MM.1S (cell line): ENCODE results near the gene MEGF10.

Source experiments
- DNase-seq: peaks from one replicate; pipeline ENCODE4 v3.0.0-alpha.2; 2015
- H2AFZ ChIP-seq: fragments of 300-600 bp; sonication (generic); 2 replicates; pipeline ENCODE4 v1.6.0; 2016; ENCODE audit warnings: antibody characterized with exemption, low read length
- H3F3A ChIP-seq: fragments of 300-600 bp; sonication (generic); 2 replicates; pipeline ENCODE4 v1.6.1; 2016; ENCODE audit warnings: mild to moderate bottlenecking, antibody characterized with exemption, low read length, moderate library complexity, mixed read lengths; ENCODE audit not compliant: insufficient read depth
- H3K27ac ChIP-seq: fragments of 300-600 bp; sonication (generic); 2 replicates; pipeline ENCODE4 v1.5.1; 2016; ENCODE audit warnings: mild to moderate bottlenecking, low read length
- H3K27me3 ChIP-seq: fragments of 300-600 bp; sonication (generic); replicated peaks from 2 replicates; pipeline ENCODE4 v1.6.0; 2016; ENCODE audit warnings: low read length; ENCODE audit not compliant: insufficient read depth
- H3K36me3 ChIP-seq: fragments of 300-600 bp; sonication (generic); replicated peaks from 2 replicates; pipeline ENCODE4 v1.6.1; 2016; ENCODE audit warnings: mild to moderate bottlenecking, low read length, mixed read lengths; ENCODE audit not compliant: insufficient read depth
- H3K4me1 ChIP-seq: fragments of 300-600 bp; sonication (generic); 2 replicates; pipeline ENCODE4 v1.6.1; 2016; ENCODE audit warnings: low read length, mixed read lengths
- H3K4me2 ChIP-seq: fragments of 300-600 bp; sonication (generic); 2 replicates; pipeline ENCODE4 v1.6.0; 2016; ENCODE audit warnings: low read depth, low read length
- H3K4me3 ChIP-seq: fragments of 300-600 bp; sonication (generic); 2 replicates; pipeline ENCODE4 v1.5.1; 2016; ENCODE audit warnings: low read length, mixed read lengths
- H3K79me2 ChIP-seq: fragments of 300-600 bp; sonication (generic); 2 replicates; pipeline ENCODE4 v1.6.1; 2016; ENCODE audit warnings: mixed run types, low read length, mixed read lengths
- H3K9ac ChIP-seq: fragments of 300-600 bp; sonication (generic); 2 replicates; pipeline ENCODE4 v1.6.1; 2016; ENCODE audit warnings: low read length, mixed read lengths
- H3K9me2 ChIP-seq: fragments of 300-600 bp; sonication (generic); replicated peaks from 2 replicates; pipeline ENCODE4 v1.6.1; 2016; ENCODE audit warnings: mild to moderate bottlenecking, low read length, mixed read lengths; ENCODE audit not compliant: insufficient read depth
- H3K9me3 ChIP-seq: fragments of 300-600 bp; sonication (generic); replicated peaks from 2 replicates; pipeline ENCODE4 v1.6.1; 2016; ENCODE audit warnings: mild to moderate bottlenecking, low read length, mixed read lengths; ENCODE audit not compliant: insufficient read depth
- H4K20me1 ChIP-seq: fragments of 300-600 bp; sonication (generic); 2 replicates; pipeline ENCODE4 v1.6.1; 2016; ENCODE audit warnings: mild to moderate bottlenecking, low read length, moderate library complexity, mixed read lengths; ENCODE audit not compliant: insufficient read depth
- CTCF ChIP-seq: fragments of 300-600 bp; sonication (generic); IDR thresholded peaks from 2 replicates; pipeline ENCODE4 v1.5.1; 2016; ENCODE audit warnings: antibody characterized with exemption, low read length, mixed read lengths
- EZH2 ChIP-seq: fragments of 300-600 bp; sonication (generic); optimal IDR thresholded peaks from 2 replicates; pipeline ENCODE3; 2017; ENCODE audit warnings: low read depth, mild to moderate bottlenecking, antibody characterized with exemption, low read length, mixed read lengths
- EZH2phosphoT487 ChIP-seq: fragments of 300-600 bp; sonication (generic); IDR thresholded peaks from 2 replicates; pipeline ENCODE4 v1.6.1; 2018; ENCODE audit warnings: antibody characterized with exemption, low read length

MEGF10 gene

GRCh38 chr5:127505905-127506304 is 215.3 kb downstream of the MEGF10 start:
- H3F3A ChIP-seq, result no peaks in the 10 kb centered on the region
- no peaks in the 10 kb centered on the region for H3K9me3 ChIP-seq
- no peak overlapping the region for H3K4me3 ChIP-seq
- no peaks in the 10 kb centered on the region for H3K79me2 ChIP-seq
- H3K9ac ChIP-seq, result no peak overlapping the region
- no peaks in the 10 kb centered on the region for H3K9me2 ChIP-seq
- no peak overlapping the region for H2AFZ ChIP-seq
- H4K20me1 ChIP-seq, result no peaks in the 10 kb centered on the region
- H3K27me3 ChIP-seq, result no peaks in the 10 kb centered on the region
- peaks cover 5% of the 10 kb centered on the region; the same call in 1 of the 2 replicates for H3K4me1 ChIP-seq
- no peak overlapping the region for H3K4me2 ChIP-seq
- no peak for DNase-seq
- H3K36me3 ChIP-seq, result no peaks in the 10 kb centered on the region
- TF ChIP-seq CTCF (no peak), EZH2phosphoT487 (no peak), EZH2 (no peak)
- H3K27ac ChIP-seq, result no peak overlapping the region

- Histone ChIP-seq H3K27ac (no peak overlapping the region), H3K79me2 (no peaks in the 10 kb centered on the region), H3K4me3 (no peak overlapping the region), H3K9ac (no peak overlapping the region), H3K9me3 (no peaks in the 10 kb centered on the region), H3K27me3 (no peaks in the 10 kb centered on the region), H4K20me1 (no peaks in the 10 kb centered on the region), H3K4me2 (no peak overlapping the region), H3F3A (no peaks in the 10 kb centered on the region), H2AFZ (no peak overlapping the region), H3K4me1 (peaks cover 5% of the 10 kb centered on the region; the same call in 1 of the 2 replicates), H3K36me3 (no peaks in the 10 kb centered on the region), H3K9me2 (no peaks in the 10 kb centered on the region)
- TF ChIP-seq EZH2 (no peak), EZH2phosphoT487 (no peak), CTCF (no peak)
- DNase-seq, result no peak
Measured at GRCh38 chr5:127506616-127507015, 216.0 kb downstream of the MEGF10 start.

GRCh38 chr5:127508644-127509373 is 218.2 kb downstream of the MEGF10 start:
- no peaks in the 10 kb centered on the region for H3K79me2 ChIP-seq
- H3K9me2 ChIP-seq, result no peaks in the 10 kb centered on the region
- H3K4me1 ChIP-seq, result peaks cover 5% of the 10 kb centered on the region; the same call in 1 of the 2 replicates
- H3K4me2 ChIP-seq, result no peak overlapping the region
- no peak overlapping the region for H3K27ac ChIP-seq
- no peak overlapping the region for H3K4me3 ChIP-seq
- no peaks in the 10 kb centered on the region for H4K20me1 ChIP-seq
- no peaks in the 10 kb centered on the region for H3F3A ChIP-seq
- peak; percentile 28 for DNase-seq
- no peaks in the 10 kb centered on the region for H3K27me3 ChIP-seq
- H3K36me3 ChIP-seq, result no peaks in the 10 kb centered on the region
- TF ChIP-seq EZH2phosphoT487 (no peak), CTCF (no peak)
- no peaks in the 10 kb centered on the region for H3K9me3 ChIP-seq
- H3K9ac ChIP-seq, result no peak overlapping the region
- no peak overlapping the region for H2AFZ ChIP-seq
